HK-2 (cell line): ENCODE results near the gene ATAD1.
A peak's percentile ranks its signal among the peaks of the same experiment; 100 is the strongest.
"Not testable (repeated sequence)": the region's sequence is repeated elsewhere in the genome, so short reads cannot be mapped to it uniquely, and the experiment has no call there.

ENCODE experiments used
- DNase-seq: peaks from one replicate; pipeline ENCODE4 v3.0.0-alpha.2; 2018; ENCODE audit not compliant: unreplicated experiment

Gene ATAD1

GRCh38 chr10:87753995-87754866, 63.8 kb downstream of the ATAD1 start:
- no peak for DNase-seq

GRCh38 chr10:87752566-87752965, 65.5 kb downstream of the ATAD1 start:
- DNase-seq: no peak

- no peak for DNase-seq
Measured at GRCh38 chr10:87751274-87751673, 66.8 kb downstream of the ATAD1 start.

- DNase-seq: no peak
Measured at GRCh38 chr10:87750817-87751216, 67.2 kb downstream of the ATAD1 start.

GRCh38 chr10:87750001-87750671, 67.9 kb downstream of the ATAD1 start:
- DNase-seq: no peak

- DNase-seq: not testable (repeated sequence)
Measured at GRCh38 chr10:87748244-87748643, 69.8 kb downstream of the ATAD1 start.

GRCh38 chr10:87746911-87747310, 71.1 kb downstream of the ATAD1 start:
- no peak for DNase-seq

GRCh38 chr10:87744606-87745005, 73.4 kb downstream of the ATAD1 start:
- DNase-seq: no peak

GRCh38 chr10:87742992-87743610, 74.9 kb downstream of the ATAD1 start:
- not testable (repeated sequence) for DNase-seq

- DNase-seq: no peak
Measured at GRCh38 chr10:87740254-87740655, 77.8 kb downstream of the ATAD1 start.

- no peak for DNase-seq
Measured at GRCh38 chr10:87739703-87740102, 78.3 kb downstream of the ATAD1 start.

GRCh38 chr10:87738253-87738652, 79.8 kb downstream of the ATAD1 start:
- not testable (repeated sequence) for DNase-seq

- DNase-seq: peak; percentile 21
Measured at GRCh38 chr10:87734987-87735827, 82.8 kb downstream of the ATAD1 start.

- DNase-seq: no peak
Measured at GRCh38 chr10:87733081-87733480, 84.9 kb downstream of the ATAD1 start.

GRCh38 chr10:87729940-87730339, 88.1 kb downstream of the ATAD1 start:
- no peak for DNase-seq

- no peak for DNase-seq
Measured at GRCh38 chr10:87724789-87725188, 93.2 kb downstream of the ATAD1 start.

- no peak for DNase-seq
Measured at GRCh38 chr10:87723500-87723899, 94.5 kb downstream of the ATAD1 start.

- no peak for DNase-seq
Measured at GRCh38 chr10:87722716-87723115, 95.3 kb downstream of the ATAD1 start.

- DNase-seq: no peak
Measured at GRCh38 chr10:87721781-87722180, 96.2 kb downstream of the ATAD1 start.

- DNase-seq: no peak
Measured at GRCh38 chr10:87720665-87721064, 97.4 kb downstream of the ATAD1 start.

- no peak for DNase-seq
Measured at GRCh38 chr10:87716348-87716670, 101.7 kb downstream of the ATAD1 start.
